ENCODE results near the gene C14orf132.
"Not testable (repeated sequence)": the region's sequence is repeated elsewhere in the genome, so short reads cannot be mapped to it uniquely, and the experiment has no call there.

C14orf132 gene

GRCh38 chr14:96060186-96060933, 21.2 kb downstream of the C14orf132 start:
- no peak for DNase-seq

GRCh38 chr14:96062010-96062409, 22.8 kb downstream of the C14orf132 start:
- DNase-seq, result no peak

- DNase-seq, result no peak
Measured at GRCh38 chr14:96062506-96062905, 23.3 kb downstream of the C14orf132 start.

GRCh38 chr14:96064866-96065265, 25.7 kb downstream of the C14orf132 start:
- no peak for DNase-seq

GRCh38 chr14:96065661-96066459, 26.7 kb downstream of the C14orf132 start:
- DNase-seq, result no peak

GRCh38 chr14:96066976-96067375, 27.8 kb downstream of the C14orf132 start:
- DNase-seq, result no peak

- DNase-seq, result no peak
Measured at GRCh38 chr14:96067985-96068930, 29.1 kb downstream of the C14orf132 start.

GRCh38 chr14:96069421-96069820, 30.3 kb downstream of the C14orf132 start:
- no peak for DNase-seq

- no peak for DNase-seq
Measured at GRCh38 chr14:96071561-96071960, 32.4 kb downstream of the C14orf132 start.

- no peak for DNase-seq
Measured at GRCh38 chr14:96072076-96072475, 32.9 kb downstream of the C14orf132 start.

GRCh38 chr14:96072746-96073145, 33.6 kb downstream of the C14orf132 start:
- DNase-seq, result no peak

- DNase-seq, result not testable (repeated sequence)
Measured at GRCh38 chr14:96073260-96074039, 34.3 kb downstream of the C14orf132 start.

- DNase-seq, result no peak
Measured at GRCh38 chr14:96077983-96078624, 38.9 kb downstream of the C14orf132 start.

- no peak for DNase-seq
Measured at GRCh38 chr14:96078625-96079016, 39.5 kb downstream of the C14orf132 start.

- no peak for DNase-seq
Measured at GRCh38 chr14:96079066-96079465, 39.9 kb downstream of the C14orf132 start.

- DNase-seq, result no peak
Measured at GRCh38 chr14:96080571-96080970, 41.4 kb downstream of the C14orf132 start.

- no peak for DNase-seq
Measured at GRCh38 chr14:96081224-96081623, 42.1 kb downstream of the C14orf132 start.

GRCh38 chr14:96081767-96082400, 42.7 kb downstream of the C14orf132 start:
- DNase-seq, result no peak

- DNase-seq, result no peak
Measured at GRCh38 chr14:96082420-96083300, 43.5 kb downstream of the C14orf132 start.

GRCh38 chr14:96083667-96084320, 44.6 kb downstream of the C14orf132 start:
- DNase-seq, result no peak
